HFF-Myc (cell line): ENCODE data around the gene PDPN.

Experiments used
- DNase-seq: peaks from one replicate; pipeline ENCODE4 v3.0.0-alpha.2; 2011; ENCODE audit warnings: low read depth; ENCODE audit errors: extremely low read depth
- H3K4me3 ChIP-seq: replicated peaks from 2 replicates; pipeline ENCODE4 v1.5.1; 2011; ENCODE audit warnings: low read depth, mild to moderate bottlenecking, control low read depth, low read length
- TF ChIP-seq, protein P1 (sequence below): IDR thresholded peaks from 2 replicates; pipeline ENCODE4 v1.5.1; 2012; ENCODE audit warnings: mild to moderate bottlenecking, low read depth, low read length, control low read depth; ENCODE audit errors: missing control alignments

Gene PDPN

GRCh38 chr1:13584876-13585611 lies 1.4 kb downstream of the PDPN start:
- no peak for DNase-seq
- TF ChIP-seq, protein P1, sequence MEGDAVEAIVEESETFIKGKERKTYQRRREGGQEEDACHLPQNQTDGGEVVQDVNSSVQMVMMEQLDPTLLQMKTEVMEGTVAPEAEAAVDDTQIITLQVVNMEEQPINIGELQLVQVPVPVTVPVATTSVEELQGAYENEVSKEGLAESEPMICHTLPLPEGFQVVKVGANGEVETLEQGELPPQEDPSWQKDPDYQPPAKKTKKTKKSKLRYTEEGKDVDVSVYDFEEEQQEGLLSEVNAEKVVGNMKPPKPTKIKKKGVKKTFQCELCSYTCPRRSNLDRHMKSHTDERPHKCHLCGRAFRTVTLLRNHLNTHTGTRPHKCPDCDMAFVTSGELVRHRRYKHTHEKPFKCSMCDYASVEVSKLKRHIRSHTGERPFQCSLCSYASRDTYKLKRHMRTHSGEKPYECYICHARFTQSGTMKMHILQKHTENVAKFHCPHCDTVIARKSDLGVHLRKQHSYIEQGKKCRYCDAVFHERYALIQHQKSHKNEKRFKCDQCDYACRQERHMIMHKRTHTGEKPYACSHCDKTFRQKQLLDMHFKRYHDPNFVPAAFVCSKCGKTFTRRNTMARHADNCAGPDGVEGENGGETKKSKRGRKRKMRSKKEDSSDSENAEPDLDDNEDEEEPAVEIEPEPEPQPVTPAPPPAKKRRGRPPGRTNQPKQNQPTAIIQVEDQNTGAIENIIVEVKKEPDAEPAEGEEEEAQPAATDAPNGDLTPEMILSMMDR: no peak
- H3K4me3 ChIP-seq: no peak overlapping the region

GRCh38 chr1:13585612-13585991 lies 2.0 kb downstream of the PDPN start:
- TF ChIP-seq, protein P1: no peak
- no peak overlapping the region for H3K4me3 ChIP-seq
- no peak for DNase-seq

DNA sequence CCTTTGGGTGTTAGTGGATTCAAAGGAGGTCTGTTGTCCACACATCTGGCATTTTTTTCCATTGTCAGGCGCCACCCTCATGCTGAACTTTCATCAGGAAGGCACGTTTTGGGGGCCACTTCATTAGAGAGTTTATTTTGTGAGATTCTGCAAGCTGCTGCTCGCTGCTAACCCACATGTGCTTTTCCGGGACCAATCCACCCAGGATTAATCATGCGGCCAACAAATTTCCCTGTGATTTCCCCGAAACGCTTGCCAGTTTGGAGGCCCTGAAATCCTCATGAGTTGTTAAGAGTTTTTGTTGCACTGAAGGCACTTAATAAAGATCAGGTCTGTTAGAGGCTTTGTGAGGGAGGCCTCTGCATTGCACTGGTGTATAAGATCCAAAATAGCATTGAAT lies 2.4 kb downstream of the PDPN start:
- H3K4me3 ChIP-seq: no peak overlapping the region
- no peak for DNase-seq
- TF ChIP-seq, protein P1: no peak

DNA sequence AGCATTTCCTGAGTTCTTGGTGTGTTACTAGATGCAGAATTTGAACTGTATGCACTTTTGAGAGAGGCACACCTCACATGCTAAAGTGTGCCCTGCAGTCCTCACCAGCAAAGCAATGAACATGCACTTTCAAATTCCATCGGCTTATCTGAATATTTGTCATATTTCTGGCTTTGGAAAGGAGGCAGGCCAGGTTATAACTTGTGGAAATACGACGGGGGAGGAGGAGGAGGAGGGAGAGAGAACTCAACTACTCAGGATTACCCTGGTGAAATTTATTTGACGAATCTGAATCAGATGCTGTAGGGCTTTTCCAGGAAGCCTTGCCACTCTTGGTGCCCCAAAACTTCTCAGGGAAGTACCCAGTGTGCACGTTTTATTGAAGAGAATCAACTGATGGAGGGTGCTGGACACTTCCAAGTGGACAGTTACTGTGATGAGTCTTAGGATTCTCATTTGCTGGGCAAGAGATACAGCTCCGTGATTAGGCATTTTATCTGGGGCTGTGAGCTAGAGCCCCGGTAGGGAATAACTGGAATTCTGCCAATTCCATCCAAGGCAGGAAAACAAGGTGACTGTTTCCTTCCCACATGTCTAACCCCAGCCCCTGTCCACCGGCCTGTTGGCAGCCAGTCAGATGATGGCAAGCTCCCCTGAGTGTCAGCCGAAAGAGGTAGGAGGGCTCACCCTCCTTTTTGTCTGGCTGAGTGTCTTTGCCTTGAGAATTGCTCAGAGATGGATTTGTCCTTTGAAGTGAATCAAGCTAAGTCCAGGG lies 3.8 kb downstream of the PDPN start:
- DNase-seq: no peak
- TF ChIP-seq, protein P1: no peak
- no peak overlapping the region for H3K4me3 ChIP-seq

GRCh38 chr1:13588946-13589796 lies 5.5 kb downstream of the PDPN start:
- DNase-seq: no peak
- TF ChIP-seq, protein P1: no peak
- H3K4me3 ChIP-seq: no peak overlapping the region

GRCh38 chr1:13590486-13590885 lies 6.9 kb downstream of the PDPN start:
- H3K4me3 ChIP-seq: no peak overlapping the region
- TF ChIP-seq, protein P1: no peak
- DNase-seq: no peak
